ENCODE measurements around the gene OR5H1. TPM values are rescaled to one million over a fixed set of nuclear protein-coding genes. Genes with fewer than 3 reads are reported as not detected.

OR5H1 gene
- total and polyA plus RNA-seq, 5 donors from 2014 or later = not detected

DNA sequence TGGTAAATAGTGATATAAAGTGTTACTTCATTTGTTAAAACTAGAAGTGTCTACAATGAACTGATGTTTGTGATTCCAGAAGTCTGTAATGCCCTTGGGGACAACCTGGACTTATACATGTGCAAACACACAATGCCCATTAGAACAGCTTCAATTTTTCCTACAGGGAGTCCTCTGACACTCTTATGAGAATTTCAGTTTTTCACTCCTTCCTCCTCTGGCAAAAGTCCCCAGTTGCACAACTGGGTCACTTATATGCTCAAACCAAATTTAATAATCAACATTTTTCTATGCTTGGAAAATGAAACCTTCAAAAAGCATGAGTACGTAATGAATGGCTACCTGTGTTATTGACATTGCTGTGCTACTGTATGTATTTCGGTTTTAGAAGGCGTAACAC is 35.9 kb downstream of the OR5H1 start, which contains the start of gene OR5H15:
Gene OR5H15 (plus strand): TSS at position 301 of the 400 bp plus-strand sequence. CDS start 2,004 bp downstream, outside the sequence.
- Mint-ChIP-seq H3K36me3 (no peaks in the 10 kb centered on the region), H3K4me1 (no peaks in the 10 kb centered on the region), H3K27ac (no peak within 1 kb of the TSS), H3K4me3 (no peak within 1 kb of the TSS), H3K27me3 (peaks cover 8% of the 10 kb centered on the region), H3K9me3 (peaks cover 0 to 4% (median 0%) of the 10 kb centered on the region in 7 donors)
- H3K27me3 ChIP-seq (ENCODE audit: control insufficient read depth, insufficient read depth, low read length) = no peaks in the 10 kb centered on the region
- no peaks in the 10 kb centered on the region for H3K9me3 ChIP-seq (ENCODE audit: control insufficient read depth in 2 of 2, low read length in 2 of 2)
- H3K36me3 ChIP-seq (ENCODE audit: control insufficient read depth, insufficient read depth, low read length) = no peaks in the 10 kb centered on the region
- no peak for ATAC-seq (ENCODE audit: low read depth in 2 of 2)
- no peak within 1 kb of the TSS for H3K4me3 ChIP-seq (ENCODE audit: low read depth, low read length)
- no peaks in the 10 kb centered on the region for H3K4me1 ChIP-seq (ENCODE audit: control insufficient read depth, insufficient read depth, low read length, poor library complexity, severe bottlenecking)
- DNase-seq = no peak
- H3K27ac ChIP-seq (ENCODE audit: insufficient read depth, low read length, poor library complexity, severe bottlenecking) = no peak within 1 kb of the TSS

DNA sequence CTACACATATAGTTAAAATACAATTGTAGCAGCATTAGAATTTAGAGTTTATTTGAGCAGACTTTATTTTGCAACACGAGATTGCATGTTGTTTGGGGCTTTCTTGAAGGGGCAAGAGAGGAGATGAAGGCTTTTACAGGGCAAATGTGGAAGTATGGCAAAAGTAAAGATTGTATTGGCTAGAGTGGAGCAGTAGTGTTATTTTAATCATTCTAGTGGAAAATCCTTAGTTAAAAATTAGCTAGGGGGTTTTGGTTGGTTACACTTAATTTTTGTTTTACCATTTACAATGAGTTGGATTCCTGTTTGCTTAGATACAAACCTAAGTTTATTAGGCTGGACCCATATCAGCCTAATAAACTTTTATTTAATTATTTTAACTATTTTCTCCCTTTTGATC is 40.5 kb downstream of the OR5H1 start:
- Mint-ChIP-seq H3K4me3 (no peak overlapping the region), H3K9me3 (peaks cover 0 to 10% (median 0%) of the 10 kb centered on the region in 7 donors), H3K27me3 (peaks cover 8% of the 10 kb centered on the region), H3K36me3 (no peaks in the 10 kb centered on the region), H3K27ac (no peak overlapping the region), H3K4me1 (peaks cover 0 to 3% (median 0%) of the 10 kb centered on the region in 4 donors)
- Histone ChIP-seq H3K4me3 (ENCODE audit: low read depth, low read length) (no peak overlapping the region), H3K9me3 (ENCODE audit: control insufficient read depth in 2 of 2, low read length in 2 of 2) (no peaks in the 10 kb centered on the region), H3K36me3 (ENCODE audit: control insufficient read depth, insufficient read depth, low read length) (no peaks in the 10 kb centered on the region), H3K4me1 (ENCODE audit: control insufficient read depth, insufficient read depth, low read length, poor library complexity, severe bottlenecking) (no peaks in the 10 kb centered on the region), H3K27me3 (ENCODE audit: control insufficient read depth, insufficient read depth, low read length) (no peaks in the 10 kb centered on the region), H3K27ac (ENCODE audit: insufficient read depth, low read length, poor library complexity, severe bottlenecking) (no peak overlapping the region)
- ATAC-seq (ENCODE audit: low read depth in 2 of 2) (no peak), DNase-seq (no peak)

DNA sequence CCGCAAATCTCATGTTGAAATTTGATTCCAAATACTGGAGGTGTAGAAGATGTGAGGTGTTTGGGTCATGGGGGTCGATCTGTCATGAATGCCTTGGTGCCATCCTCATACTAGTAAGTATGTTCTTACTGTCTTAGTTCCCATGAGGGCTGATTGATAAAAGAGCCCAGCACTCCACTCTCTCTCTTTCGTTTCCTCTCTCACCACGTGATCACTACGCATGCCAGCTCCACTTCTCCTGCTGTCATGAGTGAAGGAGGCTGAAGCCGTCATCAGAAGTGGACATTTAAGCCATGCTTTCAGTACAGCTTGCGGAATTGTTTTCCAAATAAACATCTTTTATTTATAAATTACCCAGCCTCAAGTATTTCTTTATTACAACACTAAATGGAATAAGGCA is 42.1 kb downstream of the OR5H1 start:
- Mint-ChIP-seq H3K4me1 (peaks cover 0 to 3% (median 0%) of the 10 kb centered on the region in 4 donors), H3K4me3 (no peak overlapping the region), H3K27ac (no peak overlapping the region), H3K27me3 (peaks cover 8% of the 10 kb centered on the region), H3K36me3 (no peaks in the 10 kb centered on the region), H3K9me3 (peaks cover 0 to 11% (median 2%) of the 10 kb centered on the region in 7 donors)
- Histone ChIP-seq H3K27me3 (ENCODE audit: control insufficient read depth, insufficient read depth, low read length) (no peaks in the 10 kb centered on the region), H3K27ac (ENCODE audit: insufficient read depth, low read length, poor library complexity, severe bottlenecking) (no peak overlapping the region), H3K4me3 (ENCODE audit: low read depth, low read length) (no peak overlapping the region), H3K4me1 (ENCODE audit: control insufficient read depth, insufficient read depth, low read length, poor library complexity, severe bottlenecking) (no peaks in the 10 kb centered on the region), H3K9me3 (ENCODE audit: control insufficient read depth in 2 of 2, low read length in 2 of 2) (no peaks in the 10 kb centered on the region), H3K36me3 (ENCODE audit: control insufficient read depth, insufficient read depth, low read length) (no peaks in the 10 kb centered on the region)
- ATAC-seq (ENCODE audit: low read depth in 2 of 2) = no peak
- DNase-seq = no peak

DNA sequence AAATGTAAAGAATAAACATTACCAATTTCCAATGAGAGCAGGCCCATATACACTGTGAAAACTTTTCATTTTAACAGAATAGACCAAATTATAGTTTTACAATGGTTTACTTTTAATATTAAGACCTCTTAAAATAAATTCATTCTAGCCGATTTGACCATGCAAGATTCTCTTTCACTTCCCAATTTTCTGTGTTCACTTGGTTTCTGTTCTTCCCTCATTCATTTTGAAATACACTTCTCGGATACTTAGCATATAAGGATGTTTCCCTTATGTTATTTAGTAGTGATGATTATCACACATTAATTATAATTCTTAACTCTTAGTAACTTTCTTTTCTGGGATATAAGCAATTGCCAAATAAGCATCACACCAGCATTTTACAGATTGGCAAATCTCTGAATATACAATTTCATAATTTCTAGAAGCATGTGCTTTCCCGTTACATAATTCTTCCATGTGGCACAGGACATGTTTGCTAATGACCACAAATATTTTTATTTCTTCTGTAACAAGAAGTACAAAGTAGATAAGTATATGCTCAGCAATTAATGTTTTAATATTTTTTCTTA is 49.9 kb downstream of the OR5H1 start:
- no peak overlapping the region for H3K4me3 ChIP-seq (ENCODE audit: low read depth, low read length)
- H3K4me1 ChIP-seq (ENCODE audit: control insufficient read depth, insufficient read depth, low read length, poor library complexity, severe bottlenecking) = no peaks in the 10 kb centered on the region
- H3K4me1 Mint-ChIP-seq = no peaks in the 10 kb centered on the region
- no peaks in the 10 kb centered on the region for H3K9me3 ChIP-seq (ENCODE audit: control insufficient read depth in 2 of 2, low read length in 2 of 2)
- H3K27ac Mint-ChIP-seq = peak overlapping the region in 1 of 3 donors; percentile 16
- no peaks in the 10 kb centered on the region for H3K36me3 ChIP-seq (ENCODE audit: control insufficient read depth, insufficient read depth, low read length)
- peaks cover 0 to 6% (median 2%) of the 10 kb centered on the region in 7 donors for H3K9me3 Mint-ChIP-seq
- ATAC-seq (ENCODE audit: low read depth in 2 of 2) (no peak), DNase-seq (no peak)
- no peak overlapping the region for H3K4me3 Mint-ChIP-seq
- H3K27me3 Mint-ChIP-seq = peaks cover 9% of the 10 kb centered on the region
- no peak overlapping the region for H3K27ac ChIP-seq (ENCODE audit: insufficient read depth, low read length, poor library complexity, severe bottlenecking)
- H3K36me3 Mint-ChIP-seq = no peaks in the 10 kb centered on the region
- H3K27me3 ChIP-seq (ENCODE audit: control insufficient read depth, insufficient read depth, low read length) = no peaks in the 10 kb centered on the region

DNA sequence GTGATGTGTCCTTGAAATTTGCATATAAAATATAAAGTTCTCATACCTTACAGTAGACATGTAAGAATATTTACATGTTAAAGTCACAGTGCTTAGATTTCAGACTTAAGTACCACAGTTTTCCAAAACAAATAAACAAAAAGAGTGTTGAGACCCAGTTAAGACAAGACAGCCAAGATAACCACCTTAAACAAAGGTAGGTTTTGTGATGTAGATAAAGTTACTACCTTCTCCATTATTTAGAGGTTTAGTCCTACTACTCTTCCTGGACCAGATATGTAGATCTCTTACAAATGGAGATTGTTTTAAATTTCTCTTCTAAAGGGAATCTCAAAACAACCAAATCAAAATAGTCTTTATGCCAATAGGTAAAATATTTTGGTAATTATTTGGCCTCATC is 51.7 kb downstream of the OR5H1 start:
- Histone ChIP-seq H3K27ac (ENCODE audit: insufficient read depth, low read length, poor library complexity, severe bottlenecking) (no peak overlapping the region), H3K4me3 (ENCODE audit: low read depth, low read length) (no peak overlapping the region), H3K9me3 (ENCODE audit: control insufficient read depth in 2 of 2, low read length in 2 of 2) (no peaks in the 10 kb centered on the region), H3K27me3 (ENCODE audit: control insufficient read depth, insufficient read depth, low read length) (no peaks in the 10 kb centered on the region), H3K36me3 (ENCODE audit: control insufficient read depth, insufficient read depth, low read length) (no peaks in the 10 kb centered on the region), H3K4me1 (ENCODE audit: control insufficient read depth, insufficient read depth, low read length, poor library complexity, severe bottlenecking) (no peaks in the 10 kb centered on the region)
- no peaks in the 10 kb centered on the region for H3K36me3 Mint-ChIP-seq
- ATAC-seq (ENCODE audit: low read depth in 2 of 2) = no peak
- H3K4me3 Mint-ChIP-seq = no peak overlapping the region
- H3K27me3 Mint-ChIP-seq = peaks cover 9% of the 10 kb centered on the region
- peaks cover 0 to 4% (median 0%) of the 10 kb centered on the region in 7 donors for H3K9me3 Mint-ChIP-seq
- no peak for DNase-seq
- H3K27ac Mint-ChIP-seq = no peak overlapping the region
- no peaks in the 10 kb centered on the region for H3K4me1 Mint-ChIP-seq

DNA sequence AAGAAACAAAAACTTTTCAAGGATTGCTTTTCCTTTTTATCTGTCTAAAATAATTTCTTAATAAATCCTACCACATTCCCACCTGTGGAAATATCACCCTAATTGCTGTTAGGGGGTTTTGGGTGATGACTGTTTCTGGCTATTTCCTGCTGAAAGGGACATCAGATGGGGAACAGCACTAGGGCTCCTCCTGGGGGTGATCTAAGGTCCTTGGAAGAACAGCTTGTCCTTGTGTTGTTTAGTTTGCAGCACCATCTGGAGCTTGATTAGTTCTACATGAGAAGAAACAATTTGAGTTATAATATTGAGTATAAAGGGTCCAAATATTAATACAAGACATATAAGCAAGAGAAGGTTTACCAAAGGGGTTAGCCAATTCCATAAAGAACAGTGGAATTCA is 54.7 kb downstream of the OR5H1 start:
- Mint-ChIP-seq H3K4me3 (no peak overlapping the region), H3K27ac (no peak overlapping the region), H3K36me3 (no peaks in the 10 kb centered on the region), H3K4me1 (peaks cover 0 to 6% (median 2%) of the 10 kb centered on the region in 4 donors), H3K9me3 (peaks cover 0 to 4% (median 0%) of the 10 kb centered on the region in 7 donors), H3K27me3 (peaks cover 9% of the 10 kb centered on the region)
- no peak for ATAC-seq (ENCODE audit: low read depth in 2 of 2)
- Histone ChIP-seq H3K4me1 (ENCODE audit: control insufficient read depth, insufficient read depth, low read length, poor library complexity, severe bottlenecking) (no peaks in the 10 kb centered on the region), H3K9me3 (ENCODE audit: control insufficient read depth in 2 of 2, low read length in 2 of 2) (no peaks in the 10 kb centered on the region), H3K27me3 (ENCODE audit: control insufficient read depth, insufficient read depth, low read length) (no peaks in the 10 kb centered on the region), H3K36me3 (ENCODE audit: control insufficient read depth, insufficient read depth, low read length) (no peaks in the 10 kb centered on the region), H3K4me3 (ENCODE audit: low read depth, low read length) (no peak overlapping the region), H3K27ac (ENCODE audit: insufficient read depth, low read length, poor library complexity, severe bottlenecking) (no peak overlapping the region)
- peak in 1 of 3 donors; percentile 9 for DNase-seq

Other genes starting within 250 kb of the OR5H1 start
- 21.8 TPM for gene RIOX2, start 158.3 kb upstream of the OR5H1 start, total RNA-seq
- gene RIOX2, start 158.3 kb upstream of the OR5H1 start, polyA plus RNA-seq = 10 to 100 TPM; 26.0 to 32.2 (median 29.6) TPM
- gene GABRR3, start 95.4 kb upstream of the OR5H1 start, total RNA-seq = not detected
- not detected for gene GABRR3, start 95.4 kb upstream of the OR5H1 start, polyA plus RNA-seq
- not detected for gene OR5AC2, start 43.5 kb upstream of the OR5H1 start, total RNA-seq
- gene OR5AC2, start 43.5 kb upstream of the OR5H1 start, polyA plus RNA-seq = not detected
- not detected for gene OR5H14, start 16.8 kb downstream of the OR5H1 start, total RNA-seq
- not detected for gene OR5H14, start 16.8 kb downstream of the OR5H1 start, polyA plus RNA-seq
- gene OR5H15, start 36.0 kb downstream of the OR5H1 start, total RNA-seq = not detected
- not detected for gene OR5H15, start 36.0 kb downstream of the OR5H1 start, polyA plus RNA-seq
- not detected for gene OR5H6, start 133.5 kb downstream of the OR5H1 start, total RNA-seq
- gene OR5H6, start 133.5 kb downstream of the OR5H1 start, polyA plus RNA-seq = not detected
- not detected for gene OR5H2, start 151.8 kb downstream of the OR5H1 start, total RNA-seq
- gene OR5H2, start 151.8 kb downstream of the OR5H1 start, polyA plus RNA-seq = not detected
- gene OR5K4, start 223.1 kb downstream of the OR5H1 start, total RNA-seq = not detected
- gene OR5K4, start 223.1 kb downstream of the OR5H1 start, polyA plus RNA-seq = not detected